Progenitor cell of endocrine pancreas (in vitro differentiated cells): ENCODE measurements around the gene ADAR. TPM values are rescaled to one million over a fixed set of nuclear protein-coding genes. Genes with fewer than 3 reads are reported as not detected.
A peak's percentile ranks its signal among the peaks of the same experiment; 100 is the strongest.

Experiments
- DNase-seq: peaks from one replicate; pipeline ENCODE4 v3.0.0; 2021; ENCODE audit warnings: low spot score; ENCODE audit not compliant: unreplicated experiment
- H3K27ac Mint-ChIP-seq: 2 replicates; pipeline ENCODE4 v1.8.0; 2021; ENCODE audit warnings: mild to moderate bottlenecking, moderate library complexity, mixed read lengths
- H3K27me3 Mint-ChIP-seq: 2 replicates; pipeline ENCODE4 v1.8.0; 2021; ENCODE audit warnings: mixed read lengths
- H3K36me3 Mint-ChIP-seq: 2 replicates; pipeline ENCODE4 v1.8.0; 2022; ENCODE audit warnings: mixed read lengths; ENCODE audit not compliant: insufficient read depth
- H3K4me1 Mint-ChIP-seq: 2 replicates; pipeline ENCODE4 v1.8.0; 2021; ENCODE audit warnings: low read depth, mixed read lengths
- H3K4me3 Mint-ChIP-seq: 2 replicates; pipeline ENCODE4 v1.8.0; 2021; ENCODE audit warnings: low read depth, mild to moderate bottlenecking, moderate library complexity, mixed read lengths
- H3K9me3 Mint-ChIP-seq: 2 replicates; pipeline ENCODE4 v1.8.0; 2021; ENCODE audit warnings: low read depth, mixed read lengths
- CTCF ChIP-seq: fragments of 200-600 bp; sonication (generic); IDR thresholded peaks from one replicate; pipeline ENCODE4 v1.5.0; 2021; ENCODE audit warnings: antibody characterized with exemption, mild to moderate bottlenecking; ENCODE audit not compliant: unreplicated experiment
- total RNA-seq: library from RNA; stranded (reverse); gene quantifications from 2 replicates; pipeline ENCODE4 v1.2.1, GENCODE V29; 2021

The ADAR gene
- total RNA-seq, 1 donor from 2014 or later = 179 TPM

GRCh38 chr1:154541231-154541630, 66.8 kb downstream of the ADAR start:
- H3K4me3 Mint-ChIP-seq = no peak overlapping the region
- no peaks in the 10 kb centered on the region for H3K36me3 Mint-ChIP-seq
- H3K4me1 Mint-ChIP-seq = peaks cover 2% of the 10 kb centered on the region
- peaks cover 41% of the 10 kb centered on the region for H3K27me3 Mint-ChIP-seq
- DNase-seq = no peak
- H3K9me3 Mint-ChIP-seq = no peaks in the 10 kb centered on the region
- no peak for TF ChIP-seq CTCF
- H3K27ac Mint-ChIP-seq = no peak overlapping the region

GRCh38 chr1:154539486-154540483, 68.2 kb downstream of the ADAR start:
- no peak for TF ChIP-seq CTCF

GRCh38 chr1:154536570-154536969, 71.4 kb downstream of the ADAR start:
- Mint-ChIP-seq H3K27me3 (peaks cover 28% of the 10 kb centered on the region), H3K4me1 (peaks cover 2% of the 10 kb centered on the region), H3K36me3 (no peaks in the 10 kb centered on the region), H3K9me3 (peaks cover 3% of the 10 kb centered on the region), H3K27ac (no peak overlapping the region), H3K4me3 (no peak overlapping the region)
- TF ChIP-seq CTCF = no peak
- no peak for DNase-seq

More at GRCh38 chr1:154539486-154540483, 68.2 kb downstream of the ADAR start:
- Mint-ChIP-seq H3K4me3 (no peak overlapping the region), H3K27ac (no peak overlapping the region), H3K4me1 (peaks cover 2% of the 10 kb centered on the region), H3K9me3 (peaks cover 3% of the 10 kb centered on the region), H3K27me3 (peaks cover 44% of the 10 kb centered on the region), H3K36me3 (no peaks in the 10 kb centered on the region)
- DNase-seq = no peak

GRCh38 chr1:154533952-154534844, 73.8 kb downstream of the ADAR start:
- Mint-ChIP-seq H3K36me3 (no peaks in the 10 kb centered on the region), H3K27me3 (peaks cover 14% of the 10 kb centered on the region), H3K4me3 (no peak overlapping the region), H3K4me1 (no peaks in the 10 kb centered on the region), H3K27ac (no peak overlapping the region), H3K9me3 (peaks cover 6% of the 10 kb centered on the region)
- peak; percentile 66 for TF ChIP-seq CTCF
- peak; percentile 46 for DNase-seq

Other genes with a start within 250 kb of the ADAR start
- 2.0 and 3.1 TPM in 2 replicates for gene IL6R, start 202.8 kb downstream of the ADAR start, total RNA-seq
- not detected in 2 replicates for gene TDRD10, start 106.0 kb downstream of the ADAR start, total RNA-seq
- gene SHE, start 105.8 kb downstream of the ADAR start, total RNA-seq = not detected in 2 replicates
- 77.2 and 88.3 TPM in 2 replicates for gene UBE2Q1, start 49.5 kb downstream of the ADAR start, total RNA-seq
- gene CHRNB2, start 40.4 kb downstream of the ADAR start, total RNA-seq = 2.7 and 3.2 TPM in 2 replicates